Breast epithelium (tissue), 4 donors: ENCODE measurements around the gene CALHM3. TPM values are rescaled to one million over a fixed set of nuclear protein-coding genes. Genes with fewer than 3 reads are reported as not detected.

Experiments
- DNase-seq, 2 donors: peaks; one replicate each; pipeline ENCODE4 v3.0.0-alpha.2; 2019; ENCODE audit warnings: low spot score in 2 of 2
- H3K27ac ChIP-seq, 2 donors: fragments of 200-600 bp; sonication (generic) in 1 of 2; one replicate each; pipeline ENCODE4 v1.5.1; 2016 to 2019; ENCODE audit warnings: mild to moderate bottlenecking in 1 of 2
- H3K27me3 ChIP-seq, 2 donors: fragments of 200-600 bp; sonication (generic) in 1 of 2; one replicate each; pipeline versions ENCODE4 v1.5.1 to v1.6.0; 2017 to 2019; ENCODE audit warnings: control low read depth in 1 of 2, mild to moderate bottlenecking in 1 of 2
- H3K36me3 ChIP-seq: fragments of 200-600 bp; one replicate; pipeline ENCODE4 v1.5.1; 2019
- H3K4me1 ChIP-seq, 2 donors: fragments of 200-600 bp; sonication (generic); one replicate each; pipeline ENCODE4 v1.5.1; 2016 to 2019; ENCODE audit warnings: control low read depth in 1 of 2
- H3K4me3 ChIP-seq, 3 donors: fragments of 200-600 bp; sonication (generic); 1 replicate in 2 of 3; 2 replicates in 1 of 3; pipeline ENCODE4 v1.5.1; 2016 to 2019; ENCODE audit warnings: mild to moderate bottlenecking in 3 of 3, moderate library complexity in 2 of 3
- H3K9me3 ChIP-seq, 2 donors: fragments of 200-600 bp; sonication (generic) in 1 of 2; one replicate each; pipeline ENCODE4 v1.5.1; 2016 to 2019; ENCODE audit warnings: control low read depth in 1 of 2
- POLR2A ChIP-seq: fragments of 450-650 bp; IDR thresholded peaks from one replicate; pipeline ENCODE4 v1.6.1; 2016; ENCODE audit warnings: antibody characterized with exemption, mild to moderate bottlenecking, moderate library complexity
- POLR2AphosphoS5 ChIP-seq, 3 donors: sonication (generic); formaldehyde crosslinking; IDR thresholded peaks; one replicate each; pipeline ENCODE4 v1.6.1; 2017; ENCODE audit warnings: antibody characterized with exemption in 3 of 3
- intact Hi-C: fragments of 100-400 bp; cut with DNase I; formaldehyde crosslinking; loops from one replicate; pipeline ENCODE4 v1.15.1; 2023; ENCODE audit warnings: low total_unique reads
- total RNA-seq, 3 donors: library from RNA; depleted of rRNA; stranded (reverse); fragments of >200 nt; gene quantifications; one replicate each; pipeline ENCODE4 v1.1.0, GENCODE V29; 2016
- TF ChIP-seq, protein P1 (sequence below), 3 donors: fragments of 450-650 bp; IDR thresholded peaks; one replicate each; pipeline ENCODE4 v1.5.1; 2016 to 2017; ENCODE audit warnings: antibody characterized with exemption in 3 of 3, mild to moderate bottlenecking in 3 of 3, moderate library complexity in 3 of 3

Gene CALHM3
- total RNA-seq, 3 donors from 2014 or later = not detected

DNA sequence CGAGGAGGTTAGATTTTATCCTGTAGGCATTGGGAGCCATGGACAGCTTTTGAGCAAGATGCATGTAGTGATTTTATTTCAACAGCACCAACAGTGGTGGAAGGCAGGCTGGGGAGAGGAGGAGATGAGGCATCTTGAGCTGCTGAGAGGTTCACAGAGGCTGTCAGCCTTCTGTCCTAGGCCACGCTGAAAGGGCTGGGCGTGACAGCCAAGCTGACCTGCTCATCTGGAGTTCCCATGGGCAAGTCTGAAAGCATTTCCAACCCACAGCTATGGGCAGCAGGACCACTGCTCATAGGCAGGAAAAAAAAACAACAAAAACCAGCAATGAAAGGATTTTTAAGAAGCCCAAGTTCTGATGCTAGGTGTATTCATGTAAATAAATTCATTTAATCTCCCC is 22.1 kb upstream of the CALHM3 start:
- DNase-seq = no peak
- no peaks in the 10 kb centered on the region for H3K4me1 ChIP-seq
- TF ChIP-seq POLR2A = no peak
- TF ChIP-seq POLR2AphosphoS5 (IDR thresholded peaks at IDR 0.05) = no peak
- TF ChIP-seq, protein P1, sequence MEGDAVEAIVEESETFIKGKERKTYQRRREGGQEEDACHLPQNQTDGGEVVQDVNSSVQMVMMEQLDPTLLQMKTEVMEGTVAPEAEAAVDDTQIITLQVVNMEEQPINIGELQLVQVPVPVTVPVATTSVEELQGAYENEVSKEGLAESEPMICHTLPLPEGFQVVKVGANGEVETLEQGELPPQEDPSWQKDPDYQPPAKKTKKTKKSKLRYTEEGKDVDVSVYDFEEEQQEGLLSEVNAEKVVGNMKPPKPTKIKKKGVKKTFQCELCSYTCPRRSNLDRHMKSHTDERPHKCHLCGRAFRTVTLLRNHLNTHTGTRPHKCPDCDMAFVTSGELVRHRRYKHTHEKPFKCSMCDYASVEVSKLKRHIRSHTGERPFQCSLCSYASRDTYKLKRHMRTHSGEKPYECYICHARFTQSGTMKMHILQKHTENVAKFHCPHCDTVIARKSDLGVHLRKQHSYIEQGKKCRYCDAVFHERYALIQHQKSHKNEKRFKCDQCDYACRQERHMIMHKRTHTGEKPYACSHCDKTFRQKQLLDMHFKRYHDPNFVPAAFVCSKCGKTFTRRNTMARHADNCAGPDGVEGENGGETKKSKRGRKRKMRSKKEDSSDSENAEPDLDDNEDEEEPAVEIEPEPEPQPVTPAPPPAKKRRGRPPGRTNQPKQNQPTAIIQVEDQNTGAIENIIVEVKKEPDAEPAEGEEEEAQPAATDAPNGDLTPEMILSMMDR (IDR thresholded peaks at IDR 0.05) = no peak
- H3K4me3 ChIP-seq = no peak overlapping the region
- H3K27me3 ChIP-seq = peaks cover 0 to 3% of the 10 kb centered on the region in 2 donors
- no peaks in the 10 kb centered on the region for H3K36me3 ChIP-seq
- H3K9me3 ChIP-seq = no peaks in the 10 kb centered on the region
- intact Hi-C loops = no loop called here
- H3K27ac ChIP-seq = no peak overlapping the region

DNA sequence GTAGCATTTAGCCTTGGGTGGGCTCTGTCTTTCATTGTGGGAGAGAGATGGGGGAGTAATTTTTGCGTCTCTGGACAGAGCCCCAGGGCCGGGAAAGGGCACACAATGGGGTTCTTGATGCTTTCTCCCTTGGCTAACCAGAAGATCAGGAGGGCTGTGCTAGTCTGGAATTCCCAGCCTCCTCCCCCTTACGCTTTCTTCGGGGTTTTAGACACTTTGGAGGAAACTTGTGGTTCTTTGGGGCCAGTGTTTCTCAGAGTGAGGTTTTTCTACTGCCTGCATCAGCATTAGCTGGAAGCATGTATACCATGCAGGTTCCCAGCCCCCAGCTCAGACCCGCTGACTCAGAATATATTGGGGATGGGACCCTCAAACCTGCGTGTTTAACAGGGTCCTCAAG is 21.4 kb upstream of the CALHM3 start:
- H3K36me3 ChIP-seq = no peaks in the 10 kb centered on the region
- no peak for DNase-seq
- no peak overlapping the region for H3K4me3 ChIP-seq
- no peaks in the 10 kb centered on the region for H3K4me1 ChIP-seq
- no peaks in the 10 kb centered on the region for H3K9me3 ChIP-seq
- intact Hi-C loops = no loop called here
- no peak overlapping the region for H3K27ac ChIP-seq
- peaks cover 0 to 3% of the 10 kb centered on the region in 2 donors for H3K27me3 ChIP-seq
- TF ChIP-seq POLR2A (no peak), POLR2AphosphoS5 (IDR thresholded peaks at IDR 0.05) (no peak)
- TF ChIP-seq, protein P1 (IDR thresholded peaks at IDR 0.05) = no peak

DNA sequence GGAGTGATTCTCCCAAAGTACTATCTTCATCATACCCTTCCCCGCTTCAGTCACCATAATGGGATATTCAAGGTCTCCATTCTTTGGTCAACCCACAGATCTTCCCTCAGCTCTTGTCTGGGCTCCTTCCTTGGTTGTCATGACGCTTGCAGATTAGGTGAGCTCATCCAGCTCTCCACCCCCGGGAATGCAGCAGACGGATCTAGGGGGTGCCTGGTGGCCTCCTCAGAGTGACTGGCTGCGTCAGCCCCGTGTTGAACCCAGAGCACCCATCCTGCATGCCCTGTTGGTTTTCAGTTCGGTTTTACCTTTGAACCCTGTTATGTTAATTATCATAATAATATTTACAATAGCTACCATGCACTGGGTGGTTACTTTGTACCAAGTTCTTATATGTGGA is 20.8 kb upstream of the CALHM3 start:
- Histone ChIP-seq H3K36me3 (no peaks in the 10 kb centered on the region), H3K27ac (no peak overlapping the region), H3K27me3 (peaks cover 0 to 9% of the 10 kb centered on the region in 2 donors), H3K4me3 (no peak overlapping the region), H3K9me3 (no peaks in the 10 kb centered on the region), H3K4me1 (no peaks in the 10 kb centered on the region)
- TF ChIP-seq, protein P1 (IDR thresholded peaks at IDR 0.05) = no peak
- TF ChIP-seq POLR2A (no peak), POLR2AphosphoS5 (IDR thresholded peaks at IDR 0.05) (no peak)
- DNase-seq = no peak
- intact Hi-C loops = no loop called here

- Histone ChIP-seq H3K36me3 (no peaks in the 10 kb centered on the region), H3K27me3 (peaks cover 0 to 14% of the 10 kb centered on the region in 2 donors), H3K27ac (no peak overlapping the region), H3K9me3 (no peaks in the 10 kb centered on the region), H3K4me1 (no peaks in the 10 kb centered on the region), H3K4me3 (no peak overlapping the region)
- TF ChIP-seq POLR2AphosphoS5 (IDR thresholded peaks at IDR 0.05) = no peak
- TF ChIP-seq POLR2A = no peak
- TF ChIP-seq, protein P1 (IDR thresholded peaks at IDR 0.05) = no peak
- intact Hi-C loops = no loop called here
- DNase-seq = no peak
Measured at GRCh38 chr10:103498936-103499638, 20.0 kb upstream of the CALHM3 start.

DNA sequence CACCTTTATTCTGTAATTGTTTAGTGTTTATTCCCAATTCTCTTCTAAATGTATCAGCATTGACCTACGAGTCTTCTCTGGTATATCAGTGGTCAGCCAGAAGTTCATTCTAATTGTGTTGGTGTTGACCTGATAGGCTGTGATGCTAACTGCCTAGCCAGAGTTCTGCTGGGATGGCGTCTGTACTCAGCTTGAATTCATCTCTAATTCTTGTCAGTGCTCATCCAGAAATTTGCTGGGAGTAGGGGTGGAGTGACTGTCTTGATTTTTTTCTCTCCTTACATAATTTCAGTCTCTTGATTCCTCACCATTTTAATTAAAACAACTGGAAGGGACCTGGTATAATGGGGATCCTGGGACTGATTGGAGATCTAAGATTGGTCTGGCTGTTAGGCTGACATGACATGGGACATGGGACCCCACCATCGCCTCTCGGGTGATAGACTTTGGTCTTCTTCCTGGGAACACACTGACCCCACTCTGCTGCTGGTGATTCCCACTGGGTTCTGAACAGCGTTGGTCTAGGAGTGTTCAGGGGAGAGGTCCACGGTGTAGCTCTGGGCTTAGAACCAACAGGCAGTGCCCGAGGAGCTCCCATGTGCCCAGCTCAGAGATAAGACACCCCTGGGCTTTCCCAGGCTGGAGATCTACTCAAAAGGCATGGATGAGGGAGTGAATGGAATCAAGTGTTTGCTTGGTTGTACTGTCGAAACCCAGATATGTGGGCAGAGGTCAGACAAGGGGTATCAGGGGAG is 18.3 kb upstream of the CALHM3 start:
- H3K36me3 ChIP-seq = no peaks in the 10 kb centered on the region
- H3K4me3 ChIP-seq = no peak overlapping the region
- H3K27me3 ChIP-seq = peaks cover 0 to 23% of the 10 kb centered on the region in 2 donors
- H3K4me1 ChIP-seq = no peaks in the 10 kb centered on the region
- no peak overlapping the region for H3K27ac ChIP-seq
- DNase-seq = no peak
- intact Hi-C loops = no loop called here
- no peak for TF ChIP-seq POLR2AphosphoS5 (IDR thresholded peaks at IDR 0.05)
- no peak for TF ChIP-seq POLR2A
- TF ChIP-seq, protein P1 (IDR thresholded peaks at IDR 0.05) = no peak
- no peaks in the 10 kb centered on the region for H3K9me3 ChIP-seq
